Renal cortical epithelial cell (primary cell): ENCODE results near the gene ARHGEF7. TPM values are rescaled to one million over a fixed set of nuclear protein-coding genes. Genes with fewer than 3 reads are reported as not detected.
"Not testable (repeated sequence)": the region's sequence is repeated elsewhere in the genome, so short reads cannot be mapped to it uniquely, and the experiment has no call there.

ENCODE experiments used
- DNase-seq: peaks from one replicate; pipeline ENCODE4 v3.0.0-alpha.2; 2011; ENCODE audit warnings: low read depth
- total RNA-seq: library from RNA; depleted of rRNA; stranded (reverse); fragments of >200 nt; gene quantifications from 2 replicates; pipeline ENCODE4 v1.2.3, GENCODE V29; 2014

Gene ARHGEF7
- total RNA-seq: 19.1 and 37.6 TPM in 2 replicates

GRCh38 chr13:111115061-111115964, at the start of gene ARHGEF7:
TSS of gene ARHGEF7 (plus strand) at chr13:111115310. CDS start at chr13:111115527, 217 bp downstream.
- DNase-seq: no peak

DNA sequence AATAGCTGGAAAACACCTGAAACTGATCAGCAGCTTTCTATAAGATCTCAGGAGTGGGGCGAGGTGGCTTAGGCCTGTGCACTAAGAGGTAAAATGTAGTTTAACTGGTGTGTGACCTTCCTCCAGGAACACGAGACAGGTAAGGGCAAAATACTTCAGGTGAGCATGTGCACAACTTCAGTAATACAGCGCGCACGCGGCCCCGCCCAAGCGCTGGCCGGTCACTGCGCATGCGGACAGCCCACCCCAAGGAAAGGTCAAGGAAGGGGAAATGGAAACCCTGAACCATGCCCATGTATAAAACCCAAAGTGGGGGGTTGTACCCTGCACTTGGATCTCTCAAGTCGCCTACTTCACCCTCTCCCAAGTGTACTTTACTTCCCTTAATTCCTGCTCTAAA, 49.4 kb upstream of the ARHGEF7 start:
- DNase-seq: no peak

- DNase-seq: no peak
Measured at GRCh38 chr13:111066544-111066943, 48.6 kb upstream of the ARHGEF7 start.

GRCh38 chr13:111068009-111068350, 47.1 kb upstream of the ARHGEF7 start:
- no peak for DNase-seq

DNA sequence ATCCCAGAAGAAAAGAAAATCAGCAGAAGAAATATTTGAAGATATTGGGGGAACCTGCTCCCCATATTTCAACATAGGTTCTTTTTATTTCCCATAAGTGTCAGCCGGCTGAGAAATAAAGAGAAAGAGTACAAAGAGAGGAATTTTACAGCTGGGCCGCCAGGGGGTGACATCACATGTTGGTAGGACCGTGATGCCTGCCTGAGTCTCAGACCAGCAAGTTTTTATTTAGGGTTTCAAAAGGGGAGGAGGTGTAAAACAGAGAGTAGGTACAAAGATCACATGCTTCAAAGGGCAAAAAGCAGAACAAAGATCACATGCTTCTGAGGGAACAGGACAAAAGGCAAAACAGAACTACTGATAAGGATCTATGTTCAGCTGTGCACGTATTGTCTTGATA, 44.0 kb upstream of the ARHGEF7 start:
- DNase-seq: not testable (repeated sequence)

DNA sequence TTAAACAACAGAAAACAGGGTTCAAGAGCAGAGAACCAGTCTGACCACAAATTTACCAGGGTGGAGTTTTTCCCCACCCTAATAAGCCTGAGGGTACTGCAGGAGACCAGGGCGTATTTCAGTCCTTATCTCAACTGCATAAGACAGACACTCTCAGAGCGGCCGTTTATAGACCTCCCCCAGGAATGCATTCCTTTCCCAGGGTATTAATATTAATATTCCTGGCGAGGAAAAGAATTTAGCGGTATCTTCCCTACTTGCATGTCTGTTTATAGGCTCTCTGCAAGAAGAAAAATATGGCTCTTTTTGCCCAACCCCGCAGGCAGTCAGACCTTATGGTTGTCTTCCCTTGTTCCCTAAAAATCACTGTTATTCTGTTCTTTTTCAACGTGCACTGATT, 43.6 kb upstream of the ARHGEF7 start:
- not testable (repeated sequence) for DNase-seq

- DNase-seq: no peak
Measured at GRCh38 chr13:111074826-111075225, 40.3 kb upstream of the ARHGEF7 start.

- no peak for DNase-seq
Measured at GRCh38 chr13:111076155-111077013, 38.7 kb upstream of the ARHGEF7 start.

DNA sequence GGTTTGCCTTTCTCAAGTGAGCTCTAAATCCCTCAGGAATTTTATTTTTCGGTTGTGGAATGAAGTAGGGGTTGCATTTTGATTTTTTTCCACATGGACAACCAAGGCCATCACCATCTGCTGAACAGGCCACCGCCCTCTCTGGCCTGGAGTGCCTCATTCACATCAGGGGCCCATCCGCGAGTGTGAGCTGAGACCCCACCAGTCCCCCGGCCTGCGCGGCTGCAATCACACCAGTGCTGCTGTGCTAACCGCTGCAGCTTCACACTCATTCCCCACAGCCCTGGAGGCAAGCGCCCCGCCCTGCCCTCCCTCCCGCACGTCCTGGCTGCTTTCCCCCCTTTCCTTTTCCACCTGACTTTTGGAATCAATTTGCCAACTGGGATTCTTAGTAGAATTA, 35.7 kb upstream of the ARHGEF7 start:
- DNase-seq: no peak

DNA sequence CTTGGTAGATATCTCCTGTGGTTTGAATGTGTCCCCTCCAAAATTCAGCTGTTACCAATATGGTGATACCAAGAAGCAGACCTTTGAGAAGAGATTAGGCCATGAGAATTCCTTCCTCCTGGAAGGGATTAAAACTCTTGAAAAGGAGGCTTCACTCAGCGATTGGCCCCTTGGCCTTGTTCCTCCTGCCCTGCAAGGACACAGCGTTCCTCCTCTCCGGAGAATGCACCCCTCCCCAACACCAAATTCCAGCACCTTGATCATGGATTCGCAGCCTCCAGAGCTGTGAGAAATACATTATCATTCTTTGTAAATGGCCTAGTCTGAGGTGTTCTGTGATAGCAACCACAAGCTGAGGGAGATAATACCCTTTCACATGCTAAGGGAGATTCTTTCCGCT, 34.5 kb upstream of the ARHGEF7 start:
- DNase-seq: no peak

GRCh38 chr13:111082240-111082639, 32.9 kb upstream of the ARHGEF7 start:
- no peak for DNase-seq

GRCh38 chr13:111082769-111083168, 32.3 kb upstream of the ARHGEF7 start:
- DNase-seq: not testable (repeated sequence)

DNA sequence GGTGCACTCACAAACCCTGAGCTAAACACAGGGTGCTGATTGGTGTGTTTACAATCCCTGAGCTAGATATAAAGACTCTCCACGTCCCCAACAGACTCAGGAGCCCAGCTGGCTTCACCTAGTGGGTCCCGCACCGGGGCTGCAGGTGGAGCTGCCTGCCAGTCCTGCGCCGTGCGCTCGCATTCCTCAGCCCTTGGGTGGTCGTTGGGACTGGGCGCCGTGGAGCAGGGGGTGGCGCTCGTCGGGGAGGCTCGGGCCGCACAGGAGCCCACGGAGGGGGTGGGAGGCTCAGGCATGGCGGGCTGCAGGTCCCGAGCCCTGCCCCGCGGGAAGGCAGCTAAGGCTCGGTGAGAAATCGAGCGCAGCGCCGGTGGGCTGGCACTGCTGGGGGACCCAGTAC, 31.4 kb upstream of the ARHGEF7 start:
- not testable (repeated sequence) for DNase-seq

DNA sequence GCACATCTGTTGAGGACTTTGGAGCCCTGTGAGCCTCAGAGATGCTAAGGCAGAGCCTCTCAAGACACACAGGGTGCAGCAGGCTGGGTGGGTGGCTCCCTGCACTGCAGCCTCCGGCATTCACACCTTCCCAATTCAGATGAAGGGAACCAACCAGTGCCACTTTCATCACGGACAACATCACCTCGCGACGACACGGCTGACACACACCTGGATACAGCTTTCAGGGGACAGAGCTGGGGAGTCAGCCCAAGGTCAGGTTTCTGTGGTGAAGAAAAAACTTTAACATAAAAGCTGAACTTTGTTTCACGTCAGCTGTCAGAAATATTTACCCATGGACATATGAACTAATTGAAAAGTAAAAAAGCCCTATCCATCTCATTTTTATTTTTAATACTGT, 24.9 kb upstream of the ARHGEF7 start:
- DNase-seq: no peak

DNA sequence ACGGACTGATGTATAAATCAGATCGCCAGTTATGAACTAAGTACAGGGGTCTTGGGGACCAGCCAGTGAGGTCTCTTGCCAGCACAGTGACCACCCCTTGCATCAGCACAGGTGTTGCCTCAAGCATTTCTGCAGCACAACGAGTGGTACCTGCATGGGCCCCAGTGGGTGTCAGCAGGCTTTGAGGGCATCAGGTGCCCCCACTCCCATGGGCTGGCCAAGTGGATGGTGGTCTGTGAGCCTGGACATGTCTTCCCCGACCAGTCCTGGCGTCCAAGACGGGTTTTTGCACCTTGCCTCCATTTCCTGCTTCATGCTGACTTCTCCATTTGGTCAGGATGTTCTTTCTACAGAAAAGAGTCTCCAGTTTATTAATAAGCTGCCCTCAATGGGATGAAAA, 22.4 kb upstream of the ARHGEF7 start:
- no peak for DNase-seq

DNA sequence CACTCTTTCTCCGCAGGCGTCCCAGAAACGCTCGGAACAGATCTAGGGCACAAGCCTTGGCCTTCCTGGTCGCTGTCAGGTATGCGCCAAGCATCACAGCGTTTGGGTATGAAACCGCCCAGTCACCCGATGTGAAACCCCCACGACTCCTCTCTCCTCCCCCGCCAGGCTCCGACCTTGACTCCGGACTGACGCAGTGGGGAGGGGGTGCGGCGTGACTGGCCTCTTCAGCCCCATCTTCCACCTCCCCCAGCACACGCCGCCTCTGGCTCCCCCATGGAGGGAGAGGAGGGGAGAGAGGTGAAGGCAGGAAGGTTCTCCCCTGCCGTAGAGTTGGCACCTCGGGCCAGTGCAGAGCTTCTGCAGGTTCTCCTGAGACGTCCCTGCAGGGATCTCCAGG, 22.0 kb upstream of the ARHGEF7 start:
- no peak for DNase-seq

- no peak for DNase-seq
Measured at GRCh38 chr13:111093634-111094033, 21.5 kb upstream of the ARHGEF7 start.

DNA sequence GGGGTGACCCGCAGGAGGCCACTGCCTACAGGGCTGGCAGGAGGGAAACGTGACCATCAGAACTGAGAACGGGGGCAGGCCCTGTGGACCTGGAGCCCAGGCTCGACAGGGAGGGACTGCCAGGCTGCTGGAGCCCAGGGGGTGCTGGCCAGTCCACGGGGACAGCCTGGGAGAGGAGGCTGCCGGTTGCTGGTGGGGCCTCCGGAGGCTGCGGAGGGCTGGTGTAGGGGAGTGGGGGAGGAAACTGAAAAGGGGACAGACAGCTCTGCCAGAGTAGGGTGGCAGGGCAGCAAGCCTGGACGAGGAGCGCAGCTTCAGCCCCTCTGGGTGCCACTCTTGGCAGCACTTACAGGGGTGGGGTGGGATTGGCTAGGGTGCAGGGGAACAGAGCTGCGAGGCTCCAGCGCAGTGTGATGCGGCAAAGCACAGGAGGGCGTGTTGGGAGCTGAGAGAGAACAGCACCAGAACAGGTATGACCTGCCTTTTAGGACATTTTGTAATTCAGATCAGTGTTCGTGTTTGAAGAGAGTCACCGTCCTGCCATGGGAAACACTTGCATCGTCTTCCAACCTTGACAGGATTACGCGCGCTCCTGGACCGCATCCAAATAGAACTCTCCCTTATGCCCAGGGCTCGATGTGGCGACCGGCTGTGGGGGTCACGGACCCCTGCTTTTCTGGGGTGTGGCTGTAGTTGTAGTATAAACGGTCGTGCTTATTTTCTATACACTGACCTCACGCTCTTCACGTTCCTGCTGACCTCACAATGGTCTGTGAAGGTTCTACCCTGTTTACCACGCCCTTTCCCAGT, 19.9 kb upstream of the ARHGEF7 start:
- DNase-seq: no peak

- DNase-seq: no peak
Measured at GRCh38 chr13:111095911-111096501, 19.1 kb upstream of the ARHGEF7 start.

- no peak for DNase-seq
Measured at GRCh38 chr13:111099290-111099689, 15.8 kb upstream of the ARHGEF7 start.

DNA sequence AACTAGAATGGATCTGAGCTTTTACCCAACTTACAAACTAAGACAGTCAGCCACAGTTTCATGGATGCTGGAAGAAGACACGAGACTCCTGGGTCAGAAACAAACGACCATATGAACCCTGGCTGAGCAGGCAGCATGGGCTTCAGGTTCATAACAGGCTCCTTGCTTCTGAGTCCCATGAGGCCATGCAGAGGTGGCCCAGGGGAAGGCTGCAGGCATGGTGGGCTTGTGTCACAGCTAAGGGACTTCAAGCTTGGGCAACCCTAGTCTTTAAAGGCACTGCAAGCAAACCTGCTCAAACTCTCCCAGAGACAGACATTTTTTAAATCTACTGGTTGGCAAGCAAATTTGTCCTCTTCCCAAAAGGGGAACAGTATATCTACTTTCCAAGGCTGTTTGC, 5.1 kb upstream of the ARHGEF7 start:
- no peak for DNase-seq
